NCI-H146 treated with DMSO at 0.1 percent for 48 hours (cell line): ENCODE results near the gene SDCCAG8.

Experiments
- DNase-seq: peaks from one replicate; lab custom pipeline; 2025; ENCODE audit not compliant: unreplicated experiment; lab: John Stamatoyannopoulos, UW

Gene SDCCAG8

DNA sequence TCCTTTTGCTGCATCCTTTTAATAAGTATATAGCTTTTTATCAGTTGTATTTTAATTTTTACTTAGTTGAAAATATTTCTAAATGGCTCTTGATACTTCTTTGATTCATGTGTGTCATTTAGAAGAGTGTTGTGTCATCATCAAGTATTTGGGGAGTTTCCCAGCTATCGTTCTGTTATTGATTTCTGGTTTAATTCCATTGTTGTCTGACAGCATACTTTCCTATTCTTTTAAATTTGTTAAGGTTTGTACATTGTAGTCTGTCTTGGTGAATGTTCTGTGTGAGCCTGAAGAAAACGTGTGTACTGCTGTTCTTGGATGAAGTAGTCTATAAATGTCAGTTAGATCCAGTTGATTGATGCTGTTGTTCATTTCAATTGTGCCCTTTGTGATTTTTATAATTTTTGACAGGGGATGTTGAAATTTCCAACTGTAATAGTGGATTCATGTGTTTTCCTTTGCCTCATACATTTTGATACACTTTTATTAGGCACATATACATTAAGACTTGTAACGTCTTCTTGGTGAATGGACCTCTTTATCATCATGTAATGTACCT is 24.8 kb downstream of the SDCCAG8 start:
- DNase-seq = no peak

DNA sequence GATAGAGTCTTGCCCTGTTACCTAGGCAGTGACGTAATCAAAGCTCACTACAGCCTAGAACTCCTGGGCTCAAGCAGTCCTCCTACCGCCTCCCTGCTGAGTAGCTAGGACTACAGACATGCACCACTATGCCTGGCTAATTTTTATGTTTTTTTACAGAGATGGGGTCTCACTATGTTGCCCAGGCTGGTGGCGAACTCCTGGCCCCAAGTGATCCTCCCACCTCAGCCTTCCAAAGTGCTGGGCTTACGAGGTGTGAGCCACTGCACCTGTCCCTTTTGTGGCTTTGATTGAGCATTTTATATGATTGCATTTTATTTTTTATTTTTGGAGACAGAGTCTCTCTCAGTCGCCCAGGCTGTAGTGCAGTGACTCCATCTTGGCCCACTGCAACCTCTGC is 25.8 kb downstream of the SDCCAG8 start:
- DNase-seq = no peak

GRCh38 chr1:243286409-243287122 is 30.7 kb downstream of the SDCCAG8 start:
- no peak for DNase-seq

DNA sequence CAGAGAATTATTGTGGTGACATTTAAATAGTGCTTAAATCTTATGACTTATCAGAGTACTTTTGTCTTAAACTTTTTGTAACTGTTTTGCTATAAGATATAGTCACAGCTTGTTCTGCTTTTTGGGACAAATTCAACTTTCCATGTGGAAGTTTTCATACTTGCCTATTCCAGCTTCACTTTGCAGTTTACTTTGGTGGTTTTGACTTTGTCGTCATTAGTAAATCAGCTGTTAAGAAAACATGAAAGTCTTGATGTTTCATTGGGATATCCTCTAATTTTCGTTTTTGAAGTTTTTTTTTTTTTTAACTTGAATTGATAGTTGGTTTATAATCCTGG is 31.3 kb downstream of the SDCCAG8 start:
- DNase-seq = no peak

DNA sequence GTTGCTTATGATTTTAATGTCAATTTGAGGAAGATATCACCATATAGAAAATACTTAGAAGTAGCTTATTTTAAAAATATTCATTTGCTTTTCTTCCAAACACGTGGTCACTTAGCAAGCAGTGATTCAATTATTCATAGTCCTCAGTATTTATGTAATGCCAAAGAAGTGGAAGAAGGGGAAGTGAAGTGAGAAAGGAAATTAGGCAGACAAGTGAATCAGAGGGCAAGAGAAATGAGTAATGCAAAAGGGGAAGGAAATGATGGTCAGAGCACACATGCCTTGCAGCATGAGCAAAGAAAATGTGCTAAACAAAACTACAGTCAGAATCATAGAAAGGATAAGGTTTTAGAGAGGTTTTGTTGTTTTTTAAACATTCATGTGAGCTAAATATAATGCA is 31.8 kb downstream of the SDCCAG8 start:
- no peak for DNase-seq

- no peak for DNase-seq
Measured at GRCh38 chr1:243288062-243288461, 32.2 kb downstream of the SDCCAG8 start.

GRCh38 chr1:243291292-243291691 is 35.5 kb downstream of the SDCCAG8 start:
- DNase-seq = no peak

GRCh38 chr1:243292117-243292516 is 36.3 kb downstream of the SDCCAG8 start:
- DNase-seq = no peak

DNA sequence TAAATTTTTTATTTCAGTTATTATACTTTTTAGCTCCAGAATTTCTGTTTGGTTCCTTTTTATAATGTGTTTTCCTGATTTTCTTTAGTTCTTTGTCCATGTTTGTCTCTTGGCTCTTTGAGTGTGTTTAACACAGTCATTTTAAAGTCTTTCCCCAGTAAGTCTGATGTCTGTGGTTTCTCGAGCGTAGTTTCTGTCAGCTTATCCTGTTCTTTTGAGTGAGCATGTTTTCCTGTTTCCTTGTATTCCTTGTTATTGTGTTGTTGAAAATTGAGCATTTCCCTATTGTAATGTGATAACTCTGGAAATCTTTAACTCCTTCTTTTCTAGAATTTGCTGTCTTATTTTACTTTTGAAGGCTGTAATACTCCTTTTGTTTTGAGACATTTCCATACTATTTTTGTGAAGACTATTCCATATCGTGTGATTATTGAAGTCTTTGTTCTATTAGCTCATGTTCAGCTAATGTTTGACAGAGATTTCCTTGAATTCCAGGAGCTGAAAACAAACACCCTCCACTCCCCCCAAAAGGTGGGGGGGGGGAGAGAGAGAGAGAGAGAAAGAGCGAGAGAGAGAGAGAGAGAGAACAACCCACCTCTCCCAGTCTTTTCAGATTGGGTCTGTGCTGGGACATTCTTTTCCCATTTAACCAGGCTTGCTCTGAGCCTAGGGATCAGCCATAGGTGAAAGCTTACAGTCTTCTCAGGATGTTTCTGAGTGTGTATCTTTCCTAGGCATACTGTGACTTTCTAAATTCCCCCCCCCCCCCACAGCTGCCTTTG is 38.3 kb downstream of the SDCCAG8 start:
- DNase-seq = no peak

GRCh38 chr1:243294723-243295121 is 38.9 kb downstream of the SDCCAG8 start:
- DNase-seq = no peak

- no peak for DNase-seq
Measured at GRCh38 chr1:243299069-243299468, 43.2 kb downstream of the SDCCAG8 start.

DNA sequence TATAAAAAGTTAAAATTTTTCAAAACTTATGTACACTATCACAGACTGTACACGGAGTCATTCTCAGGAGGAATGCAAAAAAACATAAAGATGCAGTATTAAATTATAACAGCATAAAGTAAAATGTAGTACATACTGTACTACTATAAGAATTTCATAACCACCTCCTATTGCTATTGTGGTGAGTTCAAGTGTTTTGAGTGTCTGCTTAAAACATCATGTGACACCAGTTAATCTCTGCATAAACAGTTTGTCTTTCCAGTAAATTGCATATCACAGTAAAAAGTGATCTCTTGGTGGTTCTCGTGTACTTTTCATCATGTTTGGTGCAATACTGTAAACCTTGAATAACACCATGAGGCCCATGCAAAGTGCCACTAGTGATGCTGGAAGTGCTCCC is 45.2 kb downstream of the SDCCAG8 start:
- no peak for DNase-seq

- DNase-seq = no peak
Measured at GRCh38 chr1:243311809-243312208, 56.0 kb downstream of the SDCCAG8 start.

- DNase-seq = no peak
Measured at GRCh38 chr1:243312952-243313634, 57.3 kb downstream of the SDCCAG8 start.

- no peak for DNase-seq
Measured at GRCh38 chr1:243313635-243314536, 58.0 kb downstream of the SDCCAG8 start.

GRCh38 chr1:243315455-243315854 is 59.6 kb downstream of the SDCCAG8 start:
- no peak for DNase-seq

DNA sequence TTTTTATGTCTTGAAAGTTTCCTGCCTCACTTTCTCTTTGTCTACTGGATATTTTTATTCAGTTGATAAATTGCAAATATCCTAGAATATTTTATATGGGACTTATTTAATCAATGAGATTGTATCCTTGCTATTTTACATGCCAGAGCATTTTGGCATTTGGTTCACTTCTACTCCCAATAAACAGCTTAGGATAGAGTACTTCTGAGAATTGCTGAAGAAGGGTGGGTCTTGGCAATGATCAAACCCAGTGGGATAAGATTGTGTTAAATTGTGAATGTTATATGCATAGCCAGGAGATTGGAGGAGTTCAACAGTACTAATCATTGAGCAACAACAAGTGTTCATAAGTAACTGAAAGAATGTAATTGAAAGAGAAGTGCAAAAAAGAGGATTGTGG is 60.1 kb downstream of the SDCCAG8 start:
- no peak for DNase-seq

DNA sequence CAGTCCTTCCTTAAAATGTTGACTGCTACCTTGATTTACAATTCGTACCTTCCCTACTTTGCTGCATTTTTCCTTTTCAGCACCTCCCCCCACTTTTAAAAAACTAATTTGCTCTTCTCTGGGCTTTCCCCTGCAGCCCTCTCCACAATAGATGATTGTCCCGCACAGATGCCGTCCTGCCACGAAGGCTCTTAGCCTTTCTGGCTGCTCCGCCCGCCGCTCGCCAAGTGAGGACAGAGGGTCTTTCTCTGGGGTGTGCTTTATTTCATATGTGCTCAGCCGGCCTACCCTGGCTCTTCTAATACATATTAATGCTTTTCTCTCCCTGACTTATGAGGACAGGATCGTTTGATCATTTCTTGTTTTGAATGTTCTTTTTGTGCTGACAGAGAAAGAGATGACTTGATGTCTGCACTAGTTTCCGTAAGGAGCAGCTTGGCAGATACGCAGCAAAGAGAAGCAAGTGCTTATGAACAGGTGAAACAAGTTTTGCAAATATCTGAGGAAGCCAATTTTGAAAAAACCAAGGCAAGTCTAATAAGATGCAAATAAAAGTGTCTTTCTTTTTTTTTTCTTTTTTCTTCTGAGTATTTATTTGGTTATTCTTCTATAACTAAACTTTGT is 60.6 kb downstream of the SDCCAG8 start:
- no peak for DNase-seq

- no peak for DNase-seq
Measured at GRCh38 chr1:243320224-243320623, 64.4 kb downstream of the SDCCAG8 start.

GRCh38 chr1:243322326-243322725 is 66.5 kb downstream of the SDCCAG8 start:
- DNase-seq = no peak
